Measurements from ENCODE around the gene SAMHD1.

GRCh38 chr20:36866164-36866563 is 85.3 kb downstream of the SAMHD1 start:
- TF ChIP-seq CTCF (IDR thresholded peaks at IDR 0.05) (no peak), POLR2A (IDR thresholded peaks at IDR 0.05; ENCODE audit: low read length) (no peak), RAD21 (conservative IDR thresholded peaks at IDR 0.05 in 1 of 2, IDR thresholded peaks at IDR 0.05 in 1 of 2) (no peak)

Measured in A549 (cell line).